ENCODE measurements around the gene ALOX5AP. TPM values are rescaled to one million over a fixed set of nuclear protein-coding genes. Genes with fewer than 3 reads are reported as not detected.

Gene ALOX5AP
- total and polyA plus RNA-seq, 10 of the 15 experiments (the other 5 are each of a cell fraction or from before 2014, with no cell fraction given): 45.9 to 426 (median 109) TPM

- ATAC-seq: no peak
- no peaks in the 10 kb centered on the region for H3K9me3 ChIP-seq (replicated peaks; ENCODE audit: control insufficient read depth, insufficient read depth, low read length)
- intact Hi-C loops (cut with micrococcal nuclease; ENCODE audit: unreplicated experiment) (loop anchor here (2.0 kb wide), 1 partner anchor 183 kb away; no protein-coding TSS in a partner anchor), in situ Hi-C loops (cut with MboI) (no loop called here)
- H3K79me2 ChIP-seq (ENCODE audit: control insufficient read depth, insufficient read depth, low read length): no peaks in the 10 kb centered on the region
- WGBS (ENCODE audit: insufficient coverage, insufficient replicate concordance, low lambda C conversion rate, missing lambda C conversion rate): 65% methylated on average over 7 of the region's 7 CpGs
- ChIA-PET POLR2A (no interaction called here), SMC1A (ENCODE audit: uncharacterized antibody, unreplicated experiment) (interaction anchor here (0.6 to 1.6 kb wide), 6 partner anchors 60 to 318 kb away, joined by 3 to 5 read pairs (median 4); no protein-coding TSS in a partner anchor), CTCF (interaction anchor here (0.6 to 2.7 kb wide), 6 partner anchors 9 to 326 kb away, joined by 3 to 12 read pairs (median 4); no protein-coding TSS in a partner anchor), RAD21 (ENCODE audit: unreplicated experiment) (interaction anchor here (1.2 to 1.6 kb wide), 3 partner anchors 9 to 239 kb away, joined by 3 read pairs; no protein-coding TSS in a partner anchor)
- BruUV-seq (replicated peaks): no TSS peak
- H4K20me1 ChIP-seq (ENCODE audit: control insufficient read depth, insufficient read depth): no peaks in the 10 kb centered on the region
- no peaks in the 10 kb centered on the region for H3K36me3 ChIP-seq (ENCODE audit: control insufficient read depth in 2 of 2, insufficient read depth in 2 of 2, low read length in 1 of 2)
- H3K4me1 ChIP-seq (ENCODE audit: control insufficient read depth, insufficient read depth, low read length): no peaks in the 10 kb centered on the region
- no peak overlapping the region for H3K4me2 ChIP-seq (ENCODE audit: control insufficient read depth, insufficient read depth)
- H3K9ac ChIP-seq (ENCODE audit: control insufficient read depth, insufficient read depth, low read length): no peak overlapping the region
- FAIRE-seq: no peak
- H3K27ac ChIP-seq (ENCODE audit: control insufficient read depth, insufficient read depth): no peak overlapping the region
- H3K27me3 ChIP-seq (replicated peaks in 1 of 2; ENCODE audit: control insufficient read depth in 2 of 2, insufficient read depth in 2 of 2, low read length in 1 of 2): no peaks in the 10 kb centered on the region; a peak in 1 of 4 replicates
- no peak overlapping the region for H2AFZ ChIP-seq (ENCODE audit: control insufficient read depth, low read depth, low read length)
- DNase-seq (ENCODE audit: low read depth, low spot score): no peak
- H3K4me3 ChIP-seq: no peak overlapping the region
- no peak for TF ChIP-seq CBFB (IDR thresholded peaks at IDR 0.05; ENCODE audit: low read depth)
- TF ChIP-seq ZBTB11 (CRISPR knock-in tag; IDR thresholded peaks at IDR 0.05): no peak
- no peak for TF ChIP-seq CREM (IDR thresholded peaks at IDR 0.05; ENCODE audit: low read depth)
- no peak for TF ChIP-seq BCL11A (IDR thresholded peaks at IDR 0.05; ENCODE audit: low read depth, low read length)
- no peak for TF ChIP-seq CUX1 (IDR thresholded peaks at IDR 0.05; ENCODE audit: insufficient replicate concordance, low read depth, low read length)
- no peak for TF ChIP-seq CHD2 (IDR thresholded peaks at IDR 0.05; ENCODE audit: borderline replicate concordance, low read depth, low read length)
- no peak for TF ChIP-seq WRNIP1 (IDR thresholded peaks at IDR 0.05; ENCODE audit: borderline replicate concordance, low read depth, low read length)
- TF ChIP-seq ZZZ3 (IDR thresholded peaks at IDR 0.05; ENCODE audit: control insufficient read depth, insufficient read length, low read depth): no peak
- TF ChIP-seq ZBTB40 (IDR thresholded peaks at IDR 0.05; ENCODE audit: borderline replicate concordance): no peak
- no peak for TF ChIP-seq ZNF274 (IDR thresholded peaks at IDR 0.05; ENCODE audit: insufficient read depth, insufficient read length)
- TF ChIP-seq CEBPB (IDR thresholded peaks at IDR 0.05; ENCODE audit: borderline replicate concordance in 1 of 2, low read depth in 2 of 2, low read length in 2 of 2): no peak
Measured at GRCh38 chr13:30805603-30806011, 70.3 kb downstream of the ALOX5AP start.

Measured in GM12878 (cell line).